ENCODE measurements around the gene CFAP61. TPM values are rescaled to one million over a fixed set of nuclear protein-coding genes. Genes with fewer than 3 reads are reported as not detected.

Gene CFAP61
- total and polyA plus RNA-seq, 8 donors = 0.15 to 0.53 (median 0.33) TPM

DNA sequence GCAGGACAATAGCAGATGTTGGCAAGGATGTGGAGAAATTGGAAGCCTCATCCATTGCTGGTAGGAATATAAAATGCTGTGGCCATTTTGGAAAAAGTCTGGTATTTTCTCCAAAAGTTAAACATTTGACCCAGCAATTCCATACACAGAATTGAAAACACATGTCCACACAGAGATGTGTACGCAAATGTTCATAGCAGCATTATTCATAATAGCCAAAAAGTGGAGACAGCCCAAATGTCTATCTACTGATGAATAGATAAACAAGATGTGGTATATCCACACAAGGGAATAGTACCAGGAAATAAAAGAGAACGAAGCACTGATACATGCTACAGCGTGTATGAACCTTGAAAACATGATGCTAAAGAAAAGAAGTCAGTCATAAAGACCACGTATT lies 40.5 kb downstream of the CFAP61 start:
- no peak overlapping the region for H3K4me3 ChIP-seq
- H3K4me1 ChIP-seq = no peaks in the 10 kb centered on the region
- ATAC-seq (no peak), DNase-seq (no peak), FAIRE-seq (no peak)
- TF ChIP-seq, protein P1, sequence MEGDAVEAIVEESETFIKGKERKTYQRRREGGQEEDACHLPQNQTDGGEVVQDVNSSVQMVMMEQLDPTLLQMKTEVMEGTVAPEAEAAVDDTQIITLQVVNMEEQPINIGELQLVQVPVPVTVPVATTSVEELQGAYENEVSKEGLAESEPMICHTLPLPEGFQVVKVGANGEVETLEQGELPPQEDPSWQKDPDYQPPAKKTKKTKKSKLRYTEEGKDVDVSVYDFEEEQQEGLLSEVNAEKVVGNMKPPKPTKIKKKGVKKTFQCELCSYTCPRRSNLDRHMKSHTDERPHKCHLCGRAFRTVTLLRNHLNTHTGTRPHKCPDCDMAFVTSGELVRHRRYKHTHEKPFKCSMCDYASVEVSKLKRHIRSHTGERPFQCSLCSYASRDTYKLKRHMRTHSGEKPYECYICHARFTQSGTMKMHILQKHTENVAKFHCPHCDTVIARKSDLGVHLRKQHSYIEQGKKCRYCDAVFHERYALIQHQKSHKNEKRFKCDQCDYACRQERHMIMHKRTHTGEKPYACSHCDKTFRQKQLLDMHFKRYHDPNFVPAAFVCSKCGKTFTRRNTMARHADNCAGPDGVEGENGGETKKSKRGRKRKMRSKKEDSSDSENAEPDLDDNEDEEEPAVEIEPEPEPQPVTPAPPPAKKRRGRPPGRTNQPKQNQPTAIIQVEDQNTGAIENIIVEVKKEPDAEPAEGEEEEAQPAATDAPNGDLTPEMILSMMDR (IDR thresholded peaks at IDR 0.05) = no peak
- intact Hi-C loops (cut with DNase I) = no loop called here
- H3K27me3 ChIP-seq = no peaks in the 10 kb centered on the region
- H3K27ac ChIP-seq = no peak overlapping the region
- no peaks in the 10 kb centered on the region for H3K36me3 ChIP-seq
- WGBS, 2 donors = 84 to 90% methylated on average over 4 of the region's 4 CpGs
- H3K9me3 ChIP-seq = no peaks in the 10 kb centered on the region

DNA sequence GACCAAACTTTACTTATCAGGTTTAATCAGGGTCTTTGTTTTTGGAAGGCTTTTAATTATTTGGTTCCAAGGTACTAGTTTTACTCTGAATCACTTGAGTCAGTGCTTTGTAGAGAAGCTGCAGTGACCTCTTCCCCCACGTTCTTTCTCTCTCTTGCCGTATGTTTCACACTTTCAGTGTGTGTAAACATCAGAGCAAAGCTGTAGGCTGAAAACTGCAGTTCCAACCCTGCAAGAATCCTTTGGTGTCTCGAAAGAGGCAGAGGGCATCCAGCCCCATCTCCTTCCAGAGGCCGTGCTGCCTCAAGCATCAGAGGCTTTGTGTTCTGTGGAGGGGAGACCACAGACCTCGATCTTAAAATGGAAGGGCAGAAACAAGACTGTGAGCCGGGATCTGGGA lies 42.1 kb downstream of the CFAP61 start:
- Histone ChIP-seq H3K27ac (no peak overlapping the region), H3K36me3 (no peaks in the 10 kb centered on the region), H3K4me1 (no peaks in the 10 kb centered on the region), H3K4me3 (no peak overlapping the region), H3K27me3 (no peaks in the 10 kb centered on the region), H3K9me3 (no peaks in the 10 kb centered on the region)
- no peak for FAIRE-seq
- no peak for ATAC-seq
- DNase-seq = no peak
- intact Hi-C loops (cut with DNase I) = no loop called here
- WGBS, 2 donors = 70 to 78% methylated on average over 6 of the region's 6 CpGs
- TF ChIP-seq, protein P1 (IDR thresholded peaks at IDR 0.05) = no peak

DNA sequence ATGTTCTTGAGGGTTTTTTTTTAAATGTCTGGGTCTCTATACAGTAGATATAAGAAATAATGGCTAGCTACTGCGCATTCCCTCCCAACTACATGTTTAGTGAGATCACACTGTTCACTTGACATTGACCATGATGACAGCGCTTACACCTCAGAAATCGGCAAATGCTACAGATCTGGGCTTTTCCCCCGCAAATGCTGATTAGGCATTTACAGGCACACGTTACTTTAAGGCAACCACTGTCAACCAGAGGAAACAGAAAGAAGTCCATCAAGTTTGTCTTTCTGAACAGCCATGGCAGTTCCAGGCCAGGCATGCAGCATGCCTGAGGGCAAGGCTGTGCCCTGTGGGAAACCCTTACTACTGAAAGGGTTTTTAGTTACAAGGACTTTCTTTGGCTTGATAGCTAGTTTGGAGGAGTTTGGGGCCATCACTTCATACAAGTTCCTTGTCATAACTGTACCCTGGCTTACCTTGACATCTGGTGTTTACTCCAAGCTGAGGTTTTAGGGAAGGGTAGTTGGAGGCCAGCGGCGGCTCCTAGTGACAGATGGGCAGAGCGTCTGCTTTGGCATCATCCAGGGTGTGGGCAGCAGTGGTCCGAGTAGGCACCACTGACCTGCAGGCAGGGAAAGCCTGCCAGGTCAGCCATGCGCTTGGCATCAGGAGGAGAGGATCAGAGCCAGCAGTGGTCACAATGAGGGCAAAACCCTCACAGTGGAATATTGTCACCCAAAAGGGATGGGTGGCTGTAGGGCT lies 43.0 kb downstream of the CFAP61 start:
- H3K27me3 ChIP-seq = no peaks in the 10 kb centered on the region
- H3K4me1 ChIP-seq = no peaks in the 10 kb centered on the region
- DNase-seq (no peak), ATAC-seq (no peak), FAIRE-seq (no peak)
- TF ChIP-seq, protein P1 (IDR thresholded peaks at IDR 0.05) = no peak
- 83 to 84% methylated on average over 10 of the region's 10 CpGs for WGBS, 2 donors
- intact Hi-C loops (cut with DNase I) = no loop called here
- H3K36me3 ChIP-seq = no peaks in the 10 kb centered on the region
- H3K4me3 ChIP-seq = no peak overlapping the region
- no peaks in the 10 kb centered on the region for H3K9me3 ChIP-seq
- H3K27ac ChIP-seq = no peak overlapping the region

DNA sequence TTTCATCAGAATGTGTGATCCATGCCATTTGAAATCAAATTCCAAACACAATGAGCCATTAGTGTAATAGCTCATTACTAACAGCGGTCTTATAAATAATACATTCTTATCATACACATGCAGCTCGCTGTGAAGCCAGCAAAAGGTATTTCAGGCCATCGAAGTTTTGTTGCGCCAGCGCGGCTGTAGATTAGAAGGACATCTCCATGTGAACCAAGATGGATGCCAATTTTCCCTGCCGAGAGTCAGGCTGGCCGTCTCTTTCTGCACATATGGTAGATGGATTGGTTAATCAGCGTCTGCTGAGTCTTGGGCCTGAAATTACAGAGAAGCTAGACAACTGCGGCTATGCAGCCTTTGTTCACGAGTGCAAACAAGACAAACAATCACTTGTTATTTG lies 44.1 kb downstream of the CFAP61 start:
- WGBS, 2 donors = 79 to 86% methylated on average over 11 of the region's 11 CpGs
- no peak for FAIRE-seq
- Histone ChIP-seq H3K27ac (no peak overlapping the region), H3K9me3 (no peaks in the 10 kb centered on the region), H3K27me3 (no peaks in the 10 kb centered on the region), H3K4me1 (no peaks in the 10 kb centered on the region), H3K36me3 (no peaks in the 10 kb centered on the region), H3K4me3 (no peak overlapping the region)
- intact Hi-C loops (cut with DNase I) = no loop called here
- no peak for ATAC-seq
- TF ChIP-seq, protein P1 (IDR thresholded peaks at IDR 0.05) = no peak
- DNase-seq = no peak

DNA sequence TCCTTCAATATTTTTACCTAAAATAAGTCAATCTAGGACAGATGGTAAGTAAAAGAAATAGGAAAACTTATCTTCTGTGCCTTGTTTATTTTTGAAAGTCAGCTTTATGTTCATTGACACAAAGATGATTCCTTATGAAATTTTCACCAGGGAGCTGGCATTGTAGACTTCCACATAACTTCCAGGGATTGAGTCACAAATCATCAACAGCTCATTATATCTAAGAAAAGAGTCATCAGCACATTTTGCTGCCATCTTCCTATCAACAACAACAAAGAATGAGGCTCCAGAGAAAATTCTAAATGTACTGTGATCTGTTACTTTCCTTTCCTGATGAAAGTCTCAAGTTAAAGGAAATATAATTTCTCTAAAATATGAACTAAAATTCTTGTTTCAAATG lies 48.5 kb downstream of the CFAP61 start:
- no peak for FAIRE-seq
- H3K9me3 ChIP-seq = no peaks in the 10 kb centered on the region
- no peaks in the 10 kb centered on the region for H3K4me1 ChIP-seq
- H3K4me3 ChIP-seq = no peak overlapping the region
- H3K27me3 ChIP-seq = no peaks in the 10 kb centered on the region
- no peak overlapping the region for H3K27ac ChIP-seq
- H3K36me3 ChIP-seq = no peaks in the 10 kb centered on the region
- DNase-seq = no peak
- intact Hi-C loops (cut with DNase I) = no loop called here
- TF ChIP-seq, protein P1 (IDR thresholded peaks at IDR 0.05) = no peak
- no peak for ATAC-seq

Data from pancreas (tissue), 10 donors.